Trophoblast cell (in vitro differentiated cells and primary cell): ENCODE results near the gene MICU1.

Experiments used
- DNase-seq, 2 donors: peaks; one replicate each; pipeline ENCODE4 v3.0.0-alpha.2; 2016
- H2AFZ ChIP-seq: 2 replicates; pipeline ENCODE4 v1.6.1; 2013; ENCODE audit warnings: low read length, moderate library complexity, mild to moderate bottlenecking; ENCODE audit not compliant: insufficient read depth, poor library complexity
- H2AK5ac ChIP-seq: 2 replicates; pipeline ENCODE4 v1.6.1; 2013; ENCODE audit warnings: mild to moderate bottlenecking, low read length
- H2BK120ac ChIP-seq: 2 replicates; pipeline ENCODE4 v1.6.1; 2013; ENCODE audit warnings: low read length, mild to moderate bottlenecking, moderate library complexity; ENCODE audit not compliant: insufficient read depth, poor library complexity
- H2BK12ac ChIP-seq: 2 replicates; pipeline ENCODE4 v1.6.1; 2013; ENCODE audit warnings: mild to moderate bottlenecking, low read length, moderate library complexity
- H2BK5ac ChIP-seq: 2 replicates; pipeline ENCODE4 v1.6.1; 2013; ENCODE audit warnings: low read length, low read depth, moderate library complexity, mild to moderate bottlenecking; ENCODE audit not compliant: poor library complexity
- H3K14ac ChIP-seq: 2 replicates; pipeline ENCODE4 v1.6.1; 2013; ENCODE audit warnings: mild to moderate bottlenecking, low read length
- H3K18ac ChIP-seq: 2 replicates; pipeline ENCODE4 v1.6.1; 2013; ENCODE audit warnings: mild to moderate bottlenecking, low read length
- H3K23ac ChIP-seq: 2 replicates; pipeline ENCODE4 v1.6.1; 2013; ENCODE audit warnings: low read length
- H3K27ac ChIP-seq: 2 replicates; pipeline ENCODE4 v1.5.1; 2013; ENCODE audit warnings: low read depth, mild to moderate bottlenecking, inconsistent platforms, low read length, moderate library complexity
- H3K27me3 ChIP-seq: 2 replicates; pipeline ENCODE4 v1.6.1; 2013; ENCODE audit warnings: inconsistent platforms, mild to moderate bottlenecking, low read length, moderate library complexity; ENCODE audit not compliant: insufficient read depth
- H3K36me3 ChIP-seq, 2 experiments: 1 replicate in 1 of 2; 2 replicates in 1 of 2; pipeline ENCODE4 v1.6.1; 2013; ENCODE audit warnings: low read length in 2 of 2, mild to moderate bottlenecking in 2 of 2, moderate library complexity in 1 of 2; ENCODE audit not compliant: insufficient read depth in 2 of 2, control insufficient read depth in 1 of 2
- H3K4ac ChIP-seq: 2 replicates; pipeline ENCODE4 v1.6.1; 2013; ENCODE audit warnings: low read depth, mild to moderate bottlenecking, low read length, moderate library complexity
- H3K4me1 ChIP-seq, 2 experiments: 1 replicate in 1 of 2; 2 replicates in 1 of 2; pipeline ENCODE4 v1.6.1; 2013; ENCODE audit warnings: low read length in 2 of 2, mild to moderate bottlenecking in 2 of 2, moderate library complexity in 1 of 2; ENCODE audit not compliant: insufficient read depth in 2 of 2, control insufficient read depth in 1 of 2
- H3K4me2 ChIP-seq: 2 replicates; pipeline ENCODE4 v1.6.1; 2013; ENCODE audit warnings: inconsistent platforms, mild to moderate bottlenecking, low read length, moderate library complexity
- H3K4me3 ChIP-seq: 2 replicates; pipeline ENCODE4 v1.5.1; 2013; ENCODE audit warnings: mild to moderate bottlenecking, low read depth, low read length, inconsistent platforms
- H3K79me1 ChIP-seq: one replicate; pipeline ENCODE4 v1.6.1; 2013; ENCODE audit warnings: low read length
- H3K79me2 ChIP-seq: 2 replicates; pipeline ENCODE4 v1.6.1; 2013; ENCODE audit warnings: low read length, mild to moderate bottlenecking; ENCODE audit not compliant: control insufficient read depth, insufficient read depth, poor library complexity
- H3K9ac ChIP-seq: 2 replicates; pipeline ENCODE4 v1.6.1; 2013; ENCODE audit warnings: mild to moderate bottlenecking, low read length
- H3K9me3 ChIP-seq: 2 replicates; pipeline ENCODE4 v1.6.1; 2013; ENCODE audit warnings: low read depth, mild to moderate bottlenecking, control low read depth, inconsistent platforms, low read length; ENCODE audit not compliant: insufficient read depth
- H4K12ac ChIP-seq: 2 replicates; pipeline ENCODE4 v1.6.1; 2013; ENCODE audit warnings: low read depth, mild to moderate bottlenecking, low read length, moderate library complexity
- H4K8ac ChIP-seq: 2 replicates; pipeline ENCODE4 v1.6.1; 2013; ENCODE audit warnings: low read depth, mild to moderate bottlenecking, low read length, moderate library complexity
- H4K91ac ChIP-seq: one replicate; pipeline ENCODE4 v1.6.1; 2013; ENCODE audit warnings: low read depth, mild to moderate bottlenecking, low read length, moderate library complexity
- WGBS: extraction: QIAGEN DNeasy Blood & Tissue Kit; methylation state at CpG from one replicate; pipeline ENCODE4 v1.1.7; 2013; ENCODE audit warnings: missing lambda C conversion rate; ENCODE audit not compliant: insufficient read length, insufficient coverage; ENCODE audit errors: extremely low coverage; 5-methylcytosine and 5-hydroxymethylcytosine counted together

MICU1 gene

DNA sequence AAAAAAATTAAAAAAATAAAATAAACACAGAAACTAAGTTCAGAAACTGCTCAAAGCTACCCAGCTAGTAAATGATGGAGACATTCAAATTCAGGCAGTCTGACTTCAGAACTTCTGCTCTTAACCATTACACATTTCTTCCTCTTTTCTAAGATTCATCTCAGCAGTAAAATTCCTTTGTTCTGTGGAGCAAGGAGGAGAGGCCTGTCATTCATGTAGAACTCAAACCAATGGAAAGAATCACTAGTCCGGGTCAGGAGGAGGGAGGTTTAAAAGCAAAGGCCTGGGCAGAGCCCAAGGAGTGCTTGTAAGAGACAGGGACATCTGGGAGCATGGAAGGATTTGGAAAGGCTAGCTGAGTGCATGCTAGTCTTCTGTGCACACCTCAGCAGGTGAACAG lies 233.3 kb downstream of the MICU1 start:
- H3K36me3 ChIP-seq = no peaks in the 10 kb centered on the region
- H2AK5ac ChIP-seq = no peak overlapping the region
- no peak overlapping the region for H2BK5ac ChIP-seq
- H2BK12ac ChIP-seq = no peak overlapping the region
- no peaks in the 10 kb centered on the region for H3K79me2 ChIP-seq
- H3K23ac ChIP-seq = no peak overlapping the region
- DNase-seq = no peak
- no peaks in the 10 kb centered on the region for H3K4me1 ChIP-seq
- no peak overlapping the region for H4K12ac ChIP-seq
- no peak overlapping the region for H3K14ac ChIP-seq
- H3K27ac ChIP-seq = no peak overlapping the region
- H2BK120ac ChIP-seq = no peak overlapping the region
- H3K4me3 ChIP-seq = no peak overlapping the region
- H4K91ac ChIP-seq = no peak overlapping the region
- H3K79me1 ChIP-seq = no peaks in the 10 kb centered on the region
- no peaks in the 10 kb centered on the region for H3K27me3 ChIP-seq
- no CpG with 5 or more reads among the region's 1 CpG for WGBS
- no peak overlapping the region for H3K4me2 ChIP-seq
- no peak overlapping the region for H3K18ac ChIP-seq
- H4K8ac ChIP-seq = no peak overlapping the region
- no peaks in the 10 kb centered on the region for H3K9me3 ChIP-seq
- no peak overlapping the region for H3K9ac ChIP-seq
- no peak overlapping the region for H3K4ac ChIP-seq
- H2AFZ ChIP-seq = no peak overlapping the region

DNA sequence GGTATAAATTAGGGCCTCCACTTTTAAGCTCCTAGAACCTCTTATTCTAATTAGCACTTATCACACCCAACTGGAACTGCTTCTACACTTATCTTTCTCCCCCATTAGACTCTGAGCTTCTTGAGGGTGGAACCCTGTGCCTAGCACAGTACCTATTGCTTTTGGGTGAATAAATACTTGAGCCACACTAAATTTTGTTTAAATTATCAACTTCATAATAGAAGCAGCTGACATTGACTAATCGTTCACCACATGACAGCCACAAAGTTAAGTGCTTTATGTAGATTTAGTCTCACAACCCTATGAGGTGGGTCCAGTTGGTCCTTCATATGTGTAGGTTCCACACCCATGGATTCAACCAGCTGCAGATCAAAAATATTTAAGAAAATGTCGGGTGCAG lies 235.1 kb downstream of the MICU1 start:
- H2AFZ ChIP-seq = no peak overlapping the region
- H3K27me3 ChIP-seq = no peaks in the 10 kb centered on the region
- H3K4me1 ChIP-seq = no peaks in the 10 kb centered on the region
- no peak overlapping the region for H3K14ac ChIP-seq
- H4K12ac ChIP-seq = no peak overlapping the region
- H3K4me2 ChIP-seq = no peak overlapping the region
- H2BK120ac ChIP-seq = no peak overlapping the region
- H2BK5ac ChIP-seq = no peak overlapping the region
- H3K36me3 ChIP-seq = no peaks in the 10 kb centered on the region
- no peaks in the 10 kb centered on the region for H3K79me1 ChIP-seq
- no peak overlapping the region for H3K4ac ChIP-seq
- WGBS = no CpG with 5 or more reads among the region's 2 CpGs
- H3K9me3 ChIP-seq = no peaks in the 10 kb centered on the region
- H3K23ac ChIP-seq = no peak overlapping the region
- H2AK5ac ChIP-seq = no peak overlapping the region
- no peak for DNase-seq
- H4K91ac ChIP-seq = no peak overlapping the region
- no peak overlapping the region for H2BK12ac ChIP-seq
- no peak overlapping the region for H4K8ac ChIP-seq
- no peak overlapping the region for H3K27ac ChIP-seq
- no peak overlapping the region for H3K4me3 ChIP-seq
- no peak overlapping the region for H3K9ac ChIP-seq
- H3K79me2 ChIP-seq = no peaks in the 10 kb centered on the region
- H3K18ac ChIP-seq = no peak overlapping the region

DNA sequence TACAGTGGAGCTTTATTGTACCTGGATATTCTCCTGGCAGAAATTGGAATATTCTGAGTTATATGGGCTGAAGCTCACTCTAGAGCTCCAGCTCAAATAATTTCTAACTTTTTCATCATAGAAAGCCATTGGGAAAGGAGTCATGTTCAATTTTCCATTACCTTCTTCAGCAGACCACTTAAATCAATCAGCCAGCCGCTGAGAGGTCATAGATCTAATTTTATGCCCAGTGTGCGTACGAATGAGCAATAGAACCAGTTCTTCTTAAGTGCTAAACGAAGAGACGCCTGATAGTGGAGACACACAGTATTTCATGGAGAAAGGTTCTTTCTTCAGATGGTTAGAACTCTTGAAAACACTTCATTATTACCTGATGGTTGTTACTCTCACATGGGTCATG lies 236.2 kb downstream of the MICU1 start:
- Histone ChIP-seq H3K9ac (no peak overlapping the region), H4K12ac (no peak overlapping the region), H3K27ac (no peak overlapping the region), H2BK120ac (no peak overlapping the region), H3K18ac (no peak overlapping the region), H4K8ac (no peak overlapping the region), H3K4me1 (peaks cover 0 to 2% of the 10 kb centered on the region in 2 experiments), H3K9me3 (no peaks in the 10 kb centered on the region), H3K36me3 (no peaks in the 10 kb centered on the region), H3K79me2 (no peaks in the 10 kb centered on the region), H3K4ac (no peak overlapping the region), H4K91ac (no peak overlapping the region), H3K79me1 (no peaks in the 10 kb centered on the region), H2AK5ac (no peak overlapping the region), H3K14ac (no peak overlapping the region), H3K27me3 (no peaks in the 10 kb centered on the region), H3K23ac (no peak overlapping the region), H3K4me2 (no peak overlapping the region), H3K4me3 (no peak overlapping the region), H2BK5ac (no peak overlapping the region), H2BK12ac (no peak overlapping the region), H2AFZ (no peak overlapping the region)
- no CpG with 5 or more reads among the region's 5 CpGs for WGBS
- DNase-seq = no peak

DNA sequence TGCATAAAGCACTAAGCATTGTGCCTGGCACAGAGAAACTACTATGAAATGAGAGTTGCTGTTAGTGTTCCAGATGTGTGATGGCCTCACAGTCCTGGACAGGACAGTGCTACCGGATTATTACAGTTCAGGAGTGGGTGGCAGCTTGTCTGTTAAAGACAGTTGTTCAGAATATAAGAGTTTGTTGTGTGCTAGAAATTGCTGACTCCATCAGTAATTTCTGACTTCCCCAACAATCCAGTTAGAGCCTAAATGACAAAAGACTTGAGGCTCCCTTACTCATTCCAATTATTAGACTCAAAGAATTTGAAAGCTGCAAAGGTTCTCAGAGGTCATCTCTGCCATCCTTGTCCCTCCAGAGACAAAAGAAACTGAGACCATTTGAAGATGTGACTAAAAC lies 236.9 kb downstream of the MICU1 start:
- Histone ChIP-seq H3K27ac (no peak overlapping the region), H2AK5ac (no peak overlapping the region), H3K9me3 (no peaks in the 10 kb centered on the region), H3K79me1 (no peaks in the 10 kb centered on the region), H3K4me3 (no peak overlapping the region), H4K12ac (no peak overlapping the region), H3K27me3 (no peaks in the 10 kb centered on the region), H2BK120ac (no peak overlapping the region), H3K79me2 (no peaks in the 10 kb centered on the region), H3K4me2 (no peak overlapping the region), H3K36me3 (no peaks in the 10 kb centered on the region), H3K23ac (no peak overlapping the region), H2BK12ac (no peak overlapping the region), H4K91ac (no peak overlapping the region), H3K9ac (no peak overlapping the region), H3K4ac (no peak overlapping the region), H3K14ac (no peak overlapping the region), H2BK5ac (no peak overlapping the region), H4K8ac (no peak overlapping the region), H3K18ac (no peak overlapping the region), H2AFZ (no peak overlapping the region), H3K4me1 (peaks cover 0 to 2% of the 10 kb centered on the region in 2 experiments)
- DNase-seq = no peak
- WGBS = no CpG with 5 or more reads among the region's 1 CpG
